SH-SY5Y (cell line): Measurements from ENCODE around the gene KRTAP1-1.

Experiments
- GATA2 ChIP-seq: IDR thresholded peaks from 2 replicates; pipeline ENCODE4 v1.6.1; 2011; ENCODE audit warnings: mild to moderate bottlenecking, low read depth, low read length
- GATA3 ChIP-seq: IDR thresholded peaks from 2 replicates; pipeline ENCODE4 v1.6.1; 2011; ENCODE audit warnings: low read depth, mild to moderate bottlenecking, low read length, moderate library complexity

- TF ChIP-seq GATA3 (no peak), GATA2 (no peak)
These were observed 32.4 kb upstream of the KRTAP1-1 start for GRCh38 chr17:41073676-41074075.
